GM12878 (cell line): ENCODE measurements around the gene PSMB9. TPM values are rescaled to one million over a fixed set of nuclear protein-coding genes. Genes with fewer than 3 reads are reported as not detected.

Source experiments
- DPF2 ChIP-seq: fragments of 450-650 bp; IDR thresholded peaks from 2 replicates; pipeline ENCODE4 v1.6.1; 2017; ENCODE audit warnings: mild to moderate bottlenecking
- FOXK2 ChIP-seq: fragments of 450-650 bp; IDR thresholded peaks from 2 replicates; pipeline ENCODE4 v1.6.1; 2017; ENCODE audit warnings: mild to moderate bottlenecking, moderate library complexity
- SIN3A ChIP-seq: IDR thresholded peaks from 2 replicates; pipeline ENCODE4 v1.6.1; 2012; ENCODE audit warnings: low read depth, low read length, improper control_type of control experiment
- TCF3 ChIP-seq: IDR thresholded peaks from 2 replicates; pipeline ENCODE4 v1.6.1; 2012; ENCODE audit warnings: low read depth, mild to moderate bottlenecking, low read length, borderline replicate concordance; ENCODE audit not compliant: insufficient read depth
- polyA plus RNA-seq, 11 experiments: library from polyadenylated mRNA; depleted of rRNA in 4 of 11; unstranded in 6 of 11; stranded (reverse) in 5 of 11; fragments of >200 nt; fragmentation: Nextera tagmentation in 4 of 11; fragmentation: Illumina TruSeq in 1 of 11; extraction: Ambion mirVana in 4 of 11; extraction: Trizol in 1 of 11; gene quantifications; 1 replicate in 1 of 11; 2 replicates in 10 of 11; pipeline versions ENCODE4 v1.2.1 to v1.2.3, GENCODE V29; 2011 to 2016; ENCODE audit warnings: inconsistent platforms in 2 of 11, missing spikeins in 2 of 11, low read depth in 1 of 11
- total RNA-seq, 4 experiments: library from RNA; depleted of rRNA in 3 of 4; stranded (reverse); fragments of >200 nt in 3 of 4; fragmentation: Illumina TruSeq in 1 of 4; extraction: Trizol in 1 of 4; gene quantifications; 2 replicates each; pipeline versions ENCODE4 v1.2.1 to v1.2.3, GENCODE V29; 2013 to 2021
- TF ChIP-seq, protein P1 (sequence below), 3 experiments: IDR thresholded peaks in 2 of 3; conservative IDR thresholded peaks in 1 of 3; 2 replicates each; pipeline ENCODE4 v1.5.1; 2011; ENCODE audit warnings: low read depth in 3 of 3, low read length in 3 of 3, mild to moderate bottlenecking in 3 of 3, control low read depth in 2 of 3, moderate library complexity in 2 of 3, inconsistent platforms in 1 of 3, mixed read lengths in 1 of 3; ENCODE audit not compliant: control insufficient read depth in 2 of 3, insufficient read depth in 1 of 3; ENCODE audit errors: extremely low read depth in 1 of 3
- TF ChIP-seq, protein P2 (sequence below): IDR thresholded peaks from 2 replicates; pipeline ENCODE4 v1.6.1; 2011; ENCODE audit warnings: borderline replicate concordance, low read depth, mild to moderate bottlenecking, moderate library complexity, mixed read lengths, low read length; ENCODE audit not compliant: insufficient read depth; ENCODE audit errors: extremely low read length

The PSMB9 gene
- total and polyA plus RNA-seq, 10 of the 15 experiments (the other 5 are each of a cell fraction or from before 2014, with no cell fraction given): 167 to 517 (median 275) TPM

DNA sequence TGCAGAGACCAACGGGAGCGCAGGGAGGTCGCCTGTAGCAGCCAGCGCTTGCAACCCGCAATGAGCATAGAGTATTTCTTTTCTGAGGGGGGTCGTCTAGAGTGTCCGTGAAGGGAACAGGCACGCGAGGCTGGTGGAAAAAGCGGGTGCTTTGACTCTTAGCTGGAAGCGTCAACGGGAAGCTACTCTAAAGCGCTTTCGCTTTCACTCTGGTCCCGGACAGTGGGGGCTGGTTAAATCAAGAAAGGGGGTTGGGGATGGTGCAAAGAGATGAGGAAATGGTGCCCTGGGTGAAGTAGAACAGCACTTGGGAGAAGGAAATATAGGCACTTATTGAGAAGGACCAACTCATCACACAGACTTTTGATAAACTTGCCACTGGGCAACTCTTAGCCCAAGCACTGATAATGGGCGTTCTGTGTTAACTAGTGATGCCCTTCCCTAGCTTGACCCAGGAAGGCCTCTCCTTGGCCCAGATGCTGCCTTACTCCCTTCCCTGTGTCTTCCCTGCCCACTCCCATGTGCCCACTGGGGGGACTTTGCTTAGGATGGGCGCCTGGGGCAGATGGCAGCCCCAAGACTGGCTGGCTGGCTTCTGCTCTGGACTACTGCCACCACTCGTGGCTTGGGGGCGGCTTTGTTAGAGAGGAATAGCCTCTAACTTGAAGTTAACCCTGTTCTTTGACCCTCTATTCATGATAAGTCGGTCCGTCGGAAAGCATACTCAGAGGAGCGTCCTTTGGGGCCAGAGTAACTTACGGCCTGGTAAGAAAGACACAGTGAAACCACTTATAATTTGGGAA is 585 bp downstream of the PSMB9 start (continued):
- TF ChIP-seq, protein P1, sequence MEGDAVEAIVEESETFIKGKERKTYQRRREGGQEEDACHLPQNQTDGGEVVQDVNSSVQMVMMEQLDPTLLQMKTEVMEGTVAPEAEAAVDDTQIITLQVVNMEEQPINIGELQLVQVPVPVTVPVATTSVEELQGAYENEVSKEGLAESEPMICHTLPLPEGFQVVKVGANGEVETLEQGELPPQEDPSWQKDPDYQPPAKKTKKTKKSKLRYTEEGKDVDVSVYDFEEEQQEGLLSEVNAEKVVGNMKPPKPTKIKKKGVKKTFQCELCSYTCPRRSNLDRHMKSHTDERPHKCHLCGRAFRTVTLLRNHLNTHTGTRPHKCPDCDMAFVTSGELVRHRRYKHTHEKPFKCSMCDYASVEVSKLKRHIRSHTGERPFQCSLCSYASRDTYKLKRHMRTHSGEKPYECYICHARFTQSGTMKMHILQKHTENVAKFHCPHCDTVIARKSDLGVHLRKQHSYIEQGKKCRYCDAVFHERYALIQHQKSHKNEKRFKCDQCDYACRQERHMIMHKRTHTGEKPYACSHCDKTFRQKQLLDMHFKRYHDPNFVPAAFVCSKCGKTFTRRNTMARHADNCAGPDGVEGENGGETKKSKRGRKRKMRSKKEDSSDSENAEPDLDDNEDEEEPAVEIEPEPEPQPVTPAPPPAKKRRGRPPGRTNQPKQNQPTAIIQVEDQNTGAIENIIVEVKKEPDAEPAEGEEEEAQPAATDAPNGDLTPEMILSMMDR (IDR thresholded peaks at IDR 0.05 in 2 of 3, conservative IDR thresholded peaks at IDR 0.05 in 1 of 3; ENCODE audit: control insufficient read depth in 2 of 3, extremely low read depth in 1 of 3, insufficient read depth in 1 of 3, low read depth in 3 of 3, low read length in 3 of 3): 0 out of 6 replicates have a peak, but pooled peaks of 1 of the 3 experiments have one; percentile 4
- TF ChIP-seq, protein P2, sequence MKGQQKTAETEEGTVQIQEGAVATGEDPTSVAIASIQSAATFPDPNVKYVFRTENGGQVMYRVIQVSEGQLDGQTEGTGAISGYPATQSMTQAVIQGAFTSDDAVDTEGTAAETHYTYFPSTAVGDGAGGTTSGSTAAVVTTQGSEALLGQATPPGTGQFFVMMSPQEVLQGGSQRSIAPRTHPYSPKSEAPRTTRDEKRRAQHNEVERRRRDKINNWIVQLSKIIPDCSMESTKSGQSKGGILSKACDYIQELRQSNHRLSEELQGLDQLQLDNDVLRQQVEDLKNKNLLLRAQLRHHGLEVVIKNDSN: no peak
- TF ChIP-seq SIN3A (peak; percentile 28; the same call in 1 of the 2 replicates), DPF2 (no peak), FOXK2 (no peak), TCF3 (0 out of 2 replicates have a peak, but pooled peaks have one; percentile 3)
